Pericardium fibroblast (primary cell): ENCODE results near the gene KIAA0753. TPM values are rescaled to one million over a fixed set of nuclear protein-coding genes. Genes with fewer than 3 reads are reported as not detected.

Source experiments
- total RNA-seq: library from RNA; depleted of rRNA; stranded (reverse); fragments of >200 nt; gene quantifications from 2 replicates; pipeline ENCODE4 v1.2.3, GENCODE V29; 2015

KIAA0753 gene
- total RNA-seq, result 9.7 and 15.9 TPM in 2 replicates

DNA sequence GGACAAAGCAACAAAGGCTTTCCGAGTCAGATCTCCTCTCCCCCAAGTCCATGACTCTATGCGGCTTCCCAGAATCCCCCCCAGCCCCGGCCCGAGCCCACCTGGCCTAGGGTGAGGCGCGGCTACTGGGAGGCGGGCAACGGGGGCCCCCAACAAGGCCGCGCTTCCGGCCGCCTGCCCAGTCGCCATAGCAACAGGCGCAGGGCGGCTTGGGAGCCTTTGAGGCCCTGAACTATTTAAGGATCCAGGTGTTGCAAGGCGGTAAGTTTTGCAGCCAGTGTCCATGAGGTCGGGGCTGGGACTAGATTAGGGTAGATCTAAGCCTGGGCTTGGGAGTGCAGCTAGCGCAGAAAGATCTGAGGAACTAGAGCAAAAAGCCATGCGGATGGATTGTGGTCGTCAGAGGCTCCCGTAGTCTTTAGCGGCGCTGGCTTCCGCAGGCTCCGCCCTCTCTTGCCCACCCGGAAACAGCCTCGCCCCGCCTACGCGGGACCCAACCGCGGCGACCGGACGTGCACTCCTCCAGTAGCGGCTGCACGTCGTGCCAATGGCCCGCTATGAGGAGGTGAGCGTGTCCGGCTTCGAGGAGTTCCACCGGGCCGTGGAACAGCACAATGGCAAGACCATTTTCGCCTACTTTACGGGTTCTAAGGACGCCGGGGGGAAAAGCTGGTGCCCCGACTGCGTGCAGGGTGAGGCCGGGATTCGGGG lies at the start of gene KIAA0753, which contains the start of gene TXNDC17:
Gene KIAA0753 (minus strand): TSS at position 176 of the 711 bp plus-strand sequence. CDS start 5,608 bp downstream, outside the sequence.
Gene TXNDC17 (plus strand): TSS at position 525 of the 711 bp plus-strand sequence. CDS start 23 bp downstream, at position 548.

DNA sequence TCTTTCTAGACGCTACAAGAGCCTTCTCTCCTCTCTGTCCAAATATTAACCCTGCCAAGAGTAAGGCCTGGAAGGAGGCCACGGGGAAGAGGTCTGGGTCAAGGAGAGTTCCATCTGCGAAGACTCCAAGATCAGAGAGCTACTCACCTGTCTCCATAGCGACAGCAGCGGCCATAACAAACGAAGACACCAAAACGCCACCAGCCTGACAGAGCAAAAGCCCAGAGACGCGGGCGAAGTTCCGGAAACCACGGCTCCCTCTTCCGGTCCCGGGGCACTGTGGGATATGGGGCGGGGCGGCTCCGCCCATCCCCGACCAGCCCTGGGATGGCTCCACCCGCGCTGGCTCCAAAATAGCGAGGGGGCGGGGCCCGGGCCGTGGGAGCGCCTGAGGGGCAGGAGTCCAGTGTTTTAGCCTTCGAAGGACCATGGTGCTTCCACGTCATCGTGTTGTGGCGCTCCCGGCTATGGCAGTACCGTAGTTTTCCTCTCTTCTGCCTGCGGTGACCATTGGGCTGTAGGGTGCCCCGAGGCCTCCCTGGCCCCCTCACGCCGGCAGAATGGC lies 10.9 kb upstream of the KIAA0753 start, which contains the start of the genes C17orf100 and MED31:
Gene C17orf100 (plus strand): TSS at position 409 of the 565 bp plus-strand sequence. CDS start 152 bp downstream, at position 561.
Gene MED31 (minus strand): TSS at position 252 of the 565 bp plus-strand sequence. CDS start 77 bp downstream, at position 175.

DNA sequence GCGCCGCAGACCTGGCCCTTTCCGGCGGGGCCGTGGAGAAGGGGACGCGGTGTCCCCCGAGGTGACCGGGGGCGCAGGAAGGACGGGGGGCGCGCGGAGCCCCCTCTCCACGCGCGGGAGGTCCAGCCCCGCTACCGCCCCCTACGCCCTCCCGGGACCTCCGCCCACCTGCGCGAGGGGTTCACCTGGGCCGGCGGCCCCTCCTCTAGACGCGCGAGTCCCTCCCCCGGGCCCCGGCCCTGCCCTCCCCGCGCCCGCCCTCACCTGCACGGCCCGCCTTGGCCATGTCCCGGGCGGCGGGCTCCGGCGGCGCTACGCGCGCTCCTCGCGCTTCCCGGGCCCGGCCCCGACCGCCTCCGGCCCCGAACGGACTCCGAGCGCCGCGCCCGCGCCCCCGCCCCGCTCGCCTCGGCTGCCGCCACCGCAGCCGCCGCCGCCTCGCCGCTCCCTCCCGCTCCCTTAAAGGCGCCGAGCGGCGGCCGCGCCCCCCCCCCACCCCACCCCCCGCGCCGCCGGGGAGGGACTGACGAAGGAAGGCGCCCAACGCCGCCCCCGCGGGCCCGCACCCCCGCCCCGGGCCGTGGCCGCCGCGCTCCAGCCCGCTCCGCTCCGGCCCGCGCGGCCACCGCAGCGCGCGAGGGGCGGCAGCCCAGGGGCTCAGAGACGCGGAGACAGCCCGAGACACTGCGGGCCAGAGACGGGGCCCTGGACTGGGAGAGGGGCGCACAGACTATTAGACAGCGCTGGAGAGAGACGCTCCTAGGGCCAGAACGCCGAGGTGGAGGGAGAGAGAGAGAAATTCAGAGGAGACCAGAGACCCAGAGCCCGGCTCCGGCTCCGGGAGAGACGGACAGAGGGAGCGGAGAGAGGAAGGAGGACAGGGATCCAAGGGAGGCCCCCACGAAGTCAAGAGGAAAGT lies 84.1 kb downstream of the KIAA0753 start, which contains the start of gene PITPNM3:
Gene PITPNM3 (minus strand): TSS at position 435 of the 919 bp plus-strand sequence. CDS start 149 bp downstream, at position 286.

Other genes starting within 250 kb of the KIAA0753 start
- not detected in 2 replicates for gene AIPL1, start 205.6 kb downstream of the KIAA0753 start, total RNA-seq
- gene PIMREG, start 196.3 kb downstream of the KIAA0753 start, total RNA-seq, result 0.82 and 3.3 TPM in 2 replicates
- gene PITPNM3, start 84.2 kb downstream of the KIAA0753 start, total RNA-seq, result 2.6 and 4.9 TPM in 2 replicates
- 82.4 and 227 TPM in 2 replicates for gene TXNDC17, start 349 bp upstream of the KIAA0753 start, total RNA-seq
- 4.9 and 8.2 TPM in 2 replicates for gene MED31, start 10.9 kb upstream of the KIAA0753 start, total RNA-seq
- 0.26 and 2.9 TPM in 2 replicates for gene C17orf100, start 11.1 kb upstream of the KIAA0753 start, total RNA-seq
- under 0.01 TPM in 1 of 2 replicates, not detected in the other for gene SLC13A5, start 72.7 kb upstream of the KIAA0753 start, total RNA-seq
- 9.8 and 14.6 TPM in 2 replicates for gene XAF1, start 115.3 kb upstream of the KIAA0753 start, total RNA-seq
- 0.94 TPM in 1 of 2 replicates, not detected in the other for gene FBXO39, start 135.5 kb upstream of the KIAA0753 start, total RNA-seq
- not detected in 2 replicates for gene TEKT1, start 191.0 kb upstream of the KIAA0753 start, total RNA-seq